CD4-positive, alpha-beta memory T cell (primary cell): ENCODE results near the gene EVC. TPM values are rescaled to one million over a fixed set of nuclear protein-coding genes. Genes with fewer than 3 reads are reported as not detected.

ENCODE experiments used
- CTCF ChIA-PET: fragments of 350-600 bp; sonication (Branson Sonifier 250); formaldehyde crosslinking; loops from one replicate; lab custom pipeline; 2021; ENCODE audit warnings: inconsistent platforms; ENCODE audit not compliant: partially characterized antibody; lab: Charles Lee
- POLR2A ChIA-PET: fragments of 350-600 bp; sonication (Branson Sonifier 250); formaldehyde crosslinking; loops from one replicate; lab custom pipeline; 2021; ENCODE audit not compliant: partially characterized antibody; lab: Charles Lee
- DNase-seq, 5 donors: peaks; one replicate each; pipeline versions ENCODE4 v3.0.0 to v3.0.0-alpha.2; 2020 to 2022; ENCODE audit warnings: mixed read lengths in 1 of 5
- H3K27ac ChIP-seq: one replicate; pipeline ENCODE4 v1.7.0; 2013; ENCODE audit warnings: low read depth, low read length
- H3K27me3 ChIP-seq: 2 replicates; pipeline ENCODE4 v1.7.0; 2013; ENCODE audit warnings: mild to moderate bottlenecking, low read length, moderate library complexity; ENCODE audit not compliant: insufficient read depth
- H3K36me3 ChIP-seq: 2 replicates; pipeline ENCODE4 v1.7.0; 2013; ENCODE audit warnings: mild to moderate bottlenecking, low read length, moderate library complexity; ENCODE audit not compliant: insufficient read depth
- H3K4me1 ChIP-seq: 2 replicates; pipeline ENCODE4 v1.7.0; 2013; ENCODE audit warnings: mild to moderate bottlenecking, low read length, moderate library complexity; ENCODE audit not compliant: insufficient read depth
- H3K4me3 ChIP-seq, 2 donors: one replicate each; pipeline ENCODE4 v1.7.0; 2013; ENCODE audit warnings: low read length in 2 of 2, mild to moderate bottlenecking in 1 of 2
- H3K9me3 ChIP-seq, 2 donors: one replicate each; pipeline ENCODE4 v1.7.0; 2013; ENCODE audit warnings: low read length in 2 of 2, control low read depth in 1 of 2; ENCODE audit not compliant: control insufficient read depth in 1 of 2
- H3K27ac Mint-ChIP-seq, 7 donors: one replicate each; pipeline ENCODE4 v1.8.0; 2020 to 2021; ENCODE audit warnings: mixed read lengths in 7 of 7, mild to moderate bottlenecking in 6 of 7, inconsistent platforms in 3 of 7, moderate library complexity in 3 of 7
- H3K27me3 Mint-ChIP-seq, 2 donors: one replicate each; pipeline ENCODE4 v1.8.0; 2020 to 2021; ENCODE audit warnings: mixed read lengths in 2 of 2
- H3K36me3 Mint-ChIP-seq, 2 donors: one replicate each; pipeline ENCODE4 v1.8.0; 2020 to 2021; ENCODE audit warnings: mixed read lengths in 2 of 2, inconsistent platforms in 1 of 2, mild to moderate bottlenecking in 1 of 2
- H3K4me1 Mint-ChIP-seq, 4 donors: one replicate each; pipeline ENCODE4 v1.8.0; 2020 to 2021; ENCODE audit warnings: mixed read lengths in 4 of 4, mild to moderate bottlenecking in 1 of 4
- H3K4me3 Mint-ChIP-seq, 8 donors: one replicate each; pipeline ENCODE4 v1.8.0; 2020 to 2021; ENCODE audit warnings: mixed read lengths in 8 of 8, mild to moderate bottlenecking in 7 of 8, moderate library complexity in 6 of 8, inconsistent platforms in 3 of 8
- H3K9me3 Mint-ChIP-seq, 8 donors: one replicate each; pipeline ENCODE4 v1.8.0; 2020 to 2021; ENCODE audit warnings: mixed read lengths in 8 of 8, mild to moderate bottlenecking in 5 of 8, inconsistent platforms in 3 of 8, moderate library complexity in 1 of 8
- intact Hi-C: fragments of 100-400 bp; cut with micrococcal nuclease; formaldehyde crosslinking; loops from one replicate; pipeline ENCODE4 v1.15.1; 2023
- polyA plus RNA-seq, 2 donors: library from polyadenylated mRNA; unstranded; fragments of 300-500 nt; fragmentation: Illumina TruSeq; gene quantifications; one replicate each; pipeline ENCODE4 v1.2.3, GENCODE V29; 2021
- total RNA-seq, 2 experiments: library from RNA; stranded (reverse); gene quantifications; one replicate each; pipeline ENCODE4 v1.2.3, GENCODE V29; 2021

The EVC gene
- total and polyA plus RNA-seq, 4 experiments from 2014 or later = 0.17 to 2.9 (median 2.1) TPM; not detected in 1

DNA sequence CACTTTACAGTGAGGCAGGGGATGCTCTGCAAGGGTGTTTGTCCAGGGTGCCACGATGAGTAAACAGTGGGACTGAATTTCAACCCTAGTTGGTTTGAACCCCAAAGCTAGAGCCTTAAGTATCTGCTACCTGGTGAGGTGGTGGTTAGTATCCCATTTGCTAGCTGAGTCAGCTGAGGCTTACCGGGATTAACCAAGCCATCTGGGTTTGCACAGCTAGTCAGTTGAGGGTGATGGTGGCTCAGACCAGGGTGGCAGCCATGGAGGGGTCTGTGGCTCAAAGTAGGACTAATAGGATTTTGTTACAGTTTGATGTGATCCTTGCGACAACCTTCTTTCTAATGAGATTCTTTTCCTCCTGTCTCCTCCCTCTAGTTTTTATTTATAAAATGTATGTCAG is 1.9 kb downstream of the EVC start:
- Histone ChIP-seq H3K4me3 (no peak overlapping the region), H3K9me3 (no peaks in the 10 kb centered on the region), H3K36me3 (no peaks in the 10 kb centered on the region), H3K4me1 (no peaks in the 10 kb centered on the region), H3K27ac (no peak overlapping the region), H3K27me3 (no peaks in the 10 kb centered on the region)
- peaks cover 9 to 27% (median 14%) of the 10 kb centered on the region in 4 donors for H3K4me1 Mint-ChIP-seq
- CTCF ChIA-PET = no interaction called here
- peaks cover 0 to 2% of the 10 kb centered on the region in 2 donors for H3K36me3 Mint-ChIP-seq
- intact Hi-C loops = no loop called here
- POLR2A ChIA-PET = no interaction called here
- H3K27me3 Mint-ChIP-seq = peaks cover 6 to 21% of the 10 kb centered on the region in 2 donors
- no peak for DNase-seq
- H3K9me3 Mint-ChIP-seq = peaks cover 0 to 35% (median 21%) of the 10 kb centered on the region in 8 donors
- H3K27ac Mint-ChIP-seq = no peak overlapping the region
- no peak overlapping the region for H3K4me3 Mint-ChIP-seq

DNA sequence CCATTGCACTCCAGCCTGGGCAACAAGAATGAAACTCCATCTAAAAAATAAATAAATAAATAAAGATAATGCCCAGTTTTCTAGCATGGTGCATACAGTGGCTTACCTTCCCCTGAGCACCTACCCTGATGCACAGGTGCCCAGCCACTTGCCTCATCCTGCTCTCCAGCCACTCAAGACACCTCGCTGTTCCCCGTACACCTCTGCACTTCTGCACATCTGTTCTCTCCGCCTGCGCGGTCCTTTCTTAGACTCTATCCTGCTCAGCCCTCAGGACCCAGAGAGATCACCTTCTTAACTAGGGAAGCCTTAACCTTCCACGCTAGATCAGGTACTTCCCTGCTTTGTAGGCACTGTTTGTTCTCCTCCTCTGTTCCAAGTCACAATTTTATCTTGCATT is 2.9 kb downstream of the EVC start:
- Mint-ChIP-seq H3K36me3 (peaks cover 0 to 2% of the 10 kb centered on the region in 2 donors), H3K27me3 (peaks cover 6 to 21% of the 10 kb centered on the region in 2 donors), H3K4me3 (peak overlapping the region in 1 of 8 donors; percentile 37), H3K9me3 (peaks cover 0 to 35% (median 21%) of the 10 kb centered on the region in 8 donors), H3K4me1 (peaks cover 9 to 27% (median 14%) of the 10 kb centered on the region in 4 donors), H3K27ac (peak overlapping the region in 1 of 7 donors; percentile 63)
- intact Hi-C loops = no loop called here
- Histone ChIP-seq H3K36me3 (no peaks in the 10 kb centered on the region), H3K4me1 (no peaks in the 10 kb centered on the region), H3K4me3 (no peak overlapping the region), H3K27me3 (no peaks in the 10 kb centered on the region), H3K9me3 (no peaks in the 10 kb centered on the region), H3K27ac (no peak overlapping the region)
- no peak for DNase-seq
- ChIA-PET POLR2A (no interaction called here), CTCF (no interaction called here)

DNA sequence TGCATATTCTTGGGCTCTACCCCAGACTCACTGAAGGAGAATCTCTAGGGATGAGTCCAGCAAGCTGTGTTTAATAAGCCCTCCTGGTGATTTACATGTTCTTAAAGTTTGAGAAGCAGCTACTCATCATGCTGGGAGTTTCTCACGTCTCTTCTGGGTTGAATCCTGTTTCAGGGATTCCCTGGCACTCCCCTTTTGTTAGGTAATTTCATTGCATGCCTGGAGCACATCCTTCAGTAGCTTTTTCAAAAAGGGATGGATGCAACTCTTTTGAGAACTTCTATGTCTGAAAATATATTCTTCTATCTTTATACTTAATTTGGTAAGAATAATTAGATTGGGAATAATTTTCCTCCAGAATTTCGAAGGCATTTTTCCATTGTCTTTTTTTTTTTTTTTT is 4.4 kb downstream of the EVC start:
- Histone ChIP-seq H3K27me3 (no peaks in the 10 kb centered on the region), H3K9me3 (no peaks in the 10 kb centered on the region), H3K4me1 (no peaks in the 10 kb centered on the region), H3K36me3 (no peaks in the 10 kb centered on the region), H3K4me3 (no peak overlapping the region), H3K27ac (no peak overlapping the region)
- POLR2A ChIA-PET = no interaction called here
- DNase-seq = no peak
- peaks cover 0 to 35% (median 21%) of the 10 kb centered on the region in 8 donors for H3K9me3 Mint-ChIP-seq
- peaks cover 8 to 18% (median 12%) of the 10 kb centered on the region in 4 donors for H3K4me1 Mint-ChIP-seq
- no peak overlapping the region for H3K27ac Mint-ChIP-seq
- no peak overlapping the region for H3K4me3 Mint-ChIP-seq
- intact Hi-C loops = no loop called here
- peaks cover 7 to 14% of the 10 kb centered on the region in 2 donors for H3K27me3 Mint-ChIP-seq
- H3K36me3 Mint-ChIP-seq = peaks cover 0 to 2% of the 10 kb centered on the region in 2 donors
- CTCF ChIA-PET = no interaction called here

DNA sequence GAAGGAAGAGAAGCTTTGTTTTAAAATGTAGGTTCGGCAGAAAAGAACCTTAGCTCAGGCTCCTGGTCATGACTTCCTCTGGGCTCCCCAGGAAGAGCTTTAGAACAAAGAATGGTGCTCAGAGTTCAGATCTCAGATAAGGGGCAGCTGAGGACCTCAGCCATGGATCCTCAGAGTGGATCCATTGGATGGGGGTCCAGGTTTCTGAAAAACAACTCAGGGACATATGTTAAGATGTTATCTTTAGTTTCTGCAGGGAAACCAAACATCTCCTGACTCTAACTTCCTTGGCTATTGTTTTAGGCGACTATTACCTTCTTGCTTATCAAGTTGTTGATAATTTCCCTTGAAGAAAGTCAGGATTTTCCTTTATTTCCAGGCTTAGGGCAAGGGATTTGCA is 5.4 kb downstream of the EVC start:
- H3K27me3 Mint-ChIP-seq = peaks cover 4 to 9% of the 10 kb centered on the region in 2 donors
- Histone ChIP-seq H3K27ac (no peak overlapping the region), H3K4me3 (no peak overlapping the region), H3K27me3 (no peaks in the 10 kb centered on the region), H3K4me1 (no peaks in the 10 kb centered on the region), H3K9me3 (no peaks in the 10 kb centered on the region), H3K36me3 (no peaks in the 10 kb centered on the region)
- H3K36me3 Mint-ChIP-seq = no peaks in the 10 kb centered on the region
- intact Hi-C loops = no loop called here
- ChIA-PET CTCF (no interaction called here), POLR2A (no interaction called here)
- no peak for DNase-seq
- H3K4me1 Mint-ChIP-seq = peaks cover 3 to 12% (median 8%) of the 10 kb centered on the region in 4 donors
- no peak overlapping the region for H3K4me3 Mint-ChIP-seq
- peaks cover 0 to 34% (median 22%) of the 10 kb centered on the region in 8 donors for H3K9me3 Mint-ChIP-seq
- H3K27ac Mint-ChIP-seq = no peak overlapping the region

DNA sequence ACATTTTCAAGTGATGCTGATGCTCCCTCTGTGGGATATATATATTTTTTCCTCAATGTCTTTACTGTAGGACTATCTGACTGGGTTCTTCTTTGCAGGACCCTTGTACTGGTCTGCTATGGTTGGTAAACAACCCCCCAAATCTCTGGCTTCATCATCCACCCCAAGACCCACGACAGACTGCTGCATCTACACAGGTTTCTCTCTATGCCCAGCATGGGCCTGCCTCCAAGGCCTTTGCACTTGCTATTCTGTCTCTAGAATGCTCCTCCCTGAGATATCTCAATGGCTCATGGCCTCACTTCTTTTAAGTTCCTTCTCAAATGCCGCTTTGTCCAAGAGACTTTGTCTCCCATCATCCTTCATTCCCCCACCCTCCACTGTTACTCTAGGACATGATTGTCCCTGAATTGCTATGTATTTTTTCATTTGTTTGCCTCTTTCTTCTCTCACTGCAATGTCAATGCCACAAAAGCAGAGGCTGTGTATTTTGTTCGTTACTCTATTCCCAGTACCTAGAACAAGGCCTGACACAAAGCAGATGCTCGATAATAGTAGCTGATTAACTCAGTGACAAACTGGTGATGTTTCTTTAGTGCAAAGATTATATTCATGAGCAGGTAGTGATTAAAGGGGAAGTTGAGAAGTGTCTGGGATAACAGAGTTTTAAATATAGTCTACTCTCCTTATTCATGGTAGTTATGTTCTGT is 6.6 kb downstream of the EVC start:
- Histone ChIP-seq H3K36me3 (no peaks in the 10 kb centered on the region), H3K27ac (no peak overlapping the region), H3K27me3 (no peaks in the 10 kb centered on the region), H3K4me3 (no peak overlapping the region), H3K4me1 (no peaks in the 10 kb centered on the region), H3K9me3 (no peaks in the 10 kb centered on the region)
- no peaks in the 10 kb centered on the region for H3K36me3 Mint-ChIP-seq
- peaks cover 2 to 6% of the 10 kb centered on the region in 2 donors for H3K27me3 Mint-ChIP-seq
- no peak overlapping the region for H3K4me3 Mint-ChIP-seq
- no peak overlapping the region for H3K27ac Mint-ChIP-seq
- intact Hi-C loops = no loop called here
- peaks cover 0 to 34% (median 21%) of the 10 kb centered on the region in 8 donors for H3K9me3 Mint-ChIP-seq
- ChIA-PET CTCF (no interaction called here), POLR2A (no interaction called here)
- peaks cover 0 to 3% (median 1%) of the 10 kb centered on the region in 4 donors for H3K4me1 Mint-ChIP-seq
- no peak for DNase-seq

DNA sequence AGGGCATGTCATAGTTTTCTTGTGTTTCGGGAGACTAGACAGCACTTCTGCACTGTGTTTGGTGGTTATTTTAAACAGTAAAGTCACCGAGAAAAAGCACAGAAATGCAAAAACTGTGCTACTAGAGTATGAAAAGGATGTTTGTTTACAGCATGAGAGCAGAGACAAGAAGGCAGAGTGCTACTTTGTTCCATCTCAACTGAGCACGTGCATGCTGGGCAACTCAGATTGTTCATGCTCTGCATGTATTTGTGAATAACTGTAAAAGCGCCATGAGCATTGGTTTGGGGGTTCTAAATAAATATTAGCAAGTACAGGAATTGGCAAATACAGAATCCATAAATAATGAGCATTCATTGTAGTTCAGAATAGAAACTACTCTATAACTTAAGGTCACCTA is 7.4 kb downstream of the EVC start:
- H3K9me3 ChIP-seq = no peaks in the 10 kb centered on the region
- POLR2A ChIA-PET = no interaction called here
- CTCF ChIA-PET = interaction anchor here (0.7 kb wide), 1 partner anchor 60 kb away, joined by 3 read pairs; no protein-coding TSS in a partner anchor
- Mint-ChIP-seq H3K9me3 (peaks cover 0 to 34% (median 21%) of the 10 kb centered on the region in 8 donors), H3K36me3 (no peaks in the 10 kb centered on the region), H3K27me3 (peaks cover 2 to 5% of the 10 kb centered on the region in 2 donors), H3K4me3 (no peak overlapping the region), H3K27ac (no peak overlapping the region), H3K4me1 (no peaks in the 10 kb centered on the region)
- H3K27me3 ChIP-seq = no peaks in the 10 kb centered on the region
- H3K36me3 ChIP-seq = no peaks in the 10 kb centered on the region
- DNase-seq = no peak
- intact Hi-C loops = no loop called here
- H3K27ac ChIP-seq = no peak overlapping the region
- no peak overlapping the region for H3K4me3 ChIP-seq
- no peaks in the 10 kb centered on the region for H3K4me1 ChIP-seq

DNA sequence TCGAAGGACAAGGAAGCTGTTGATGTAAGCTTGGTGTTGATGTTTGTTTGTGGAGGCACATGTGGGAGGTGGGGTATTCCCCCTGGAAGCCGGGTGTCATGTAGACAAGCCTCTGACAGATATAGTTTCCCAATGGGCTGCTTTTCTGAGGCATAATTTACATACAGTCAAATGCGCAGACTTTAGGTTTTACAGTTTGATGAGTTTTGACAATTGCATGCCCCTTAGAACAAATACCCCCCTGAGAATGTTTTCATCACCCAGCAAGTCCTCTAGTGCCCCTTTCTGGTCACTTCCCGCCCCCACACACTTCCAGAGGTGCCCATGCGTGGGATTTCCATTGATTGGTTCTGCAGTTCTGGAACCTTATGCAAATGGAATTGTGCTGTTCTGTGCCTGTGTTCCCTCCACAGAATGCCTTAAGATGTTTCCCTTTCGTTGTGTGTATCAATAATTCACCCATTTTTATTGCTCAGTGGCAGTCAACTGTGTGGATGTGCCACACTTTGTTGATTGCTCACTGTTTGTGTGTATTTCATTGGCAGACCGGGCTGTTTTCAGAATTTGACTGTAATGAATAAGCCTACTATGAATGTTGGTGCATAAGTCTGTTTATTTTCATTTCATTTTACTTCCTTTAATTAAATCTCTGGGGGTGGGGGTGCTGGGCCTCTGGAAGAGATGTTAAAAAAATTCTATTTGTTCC is 8.5 kb downstream of the EVC start:
- no peaks in the 10 kb centered on the region for H3K36me3 Mint-ChIP-seq

More for the DNA sequence above, 8.5 kb downstream of the EVC start:
- H3K4me3 ChIP-seq = no peak overlapping the region
- H3K27ac ChIP-seq = no peak overlapping the region
- no peaks in the 10 kb centered on the region for H3K4me1 ChIP-seq
- Mint-ChIP-seq H3K27ac (peak overlapping the region in 1 of 7 donors; percentile 29), H3K4me3 (no peak overlapping the region), H3K4me1 (no peaks in the 10 kb centered on the region), H3K27me3 (peaks cover 1 to 2% of the 10 kb centered on the region in 2 donors), H3K9me3 (peaks cover 0 to 29% (median 16%) of the 10 kb centered on the region in 8 donors)
- intact Hi-C loops = no loop called here
- DNase-seq = no peak
- ChIA-PET CTCF (interaction anchor here (0.7 kb wide), 1 partner anchor 61 kb away, joined by 3 read pairs; no protein-coding TSS in a partner anchor), POLR2A (no interaction called here)
- H3K27me3 ChIP-seq = no peaks in the 10 kb centered on the region
- no peaks in the 10 kb centered on the region for H3K9me3 ChIP-seq
- H3K36me3 ChIP-seq = no peaks in the 10 kb centered on the region
